Heart left ventricle (tissue), 16 donors: ENCODE results near the gene NOTUM. TPM values are rescaled to one million over a fixed set of nuclear protein-coding genes. Genes with fewer than 3 reads are reported as not detected.
A peak's percentile ranks its signal among the peaks of the same experiment; 100 is the strongest.

Source experiments
- ATAC-seq, 4 donors: fragments of 200-7000 bp; cut with Tn5 transposase; one replicate each; pipeline ENCODE4 v1.9.1; 2020 to 2022; ENCODE audit warnings: moderate library complexity in 4 of 4, mild to moderate bottlenecking in 3 of 4, moderate number of reproducible peaks in 1 of 4
- DNase-seq, 5 donors: peaks; one replicate each; pipeline ENCODE4 v3.0.0-alpha.2; 2020
- H3K27ac ChIP-seq, 12 donors: fragments of 200-600 bp; sonication (generic) in 4 of 12; one replicate each; pipeline versions ENCODE4 v1.5.0 to v1.8.0; 2016 to 2022; ENCODE audit warnings: mild to moderate bottlenecking in 2 of 12
- H3K27me3 ChIP-seq, 9 donors: fragments of 200-600 bp; sonication (generic) in 2 of 9; one replicate each; pipeline versions ENCODE4 v1.5.1 to v1.8.0; 2016 to 2022; ENCODE audit warnings: mild to moderate bottlenecking in 3 of 9
- H3K36me3 ChIP-seq, 9 donors: fragments of 200-600 bp; sonication (generic) in 2 of 9; one replicate each; pipeline versions ENCODE4 v1.5.0 to v1.8.0; 2018 to 2022; ENCODE audit warnings: mild to moderate bottlenecking in 2 of 9
- H3K4me1 ChIP-seq, 12 donors: fragments of 200-600 bp; sonication (generic) in 4 of 12; one replicate each; pipeline versions ENCODE4 v1.5.0 to v1.8.0; 2016 to 2022; ENCODE audit warnings: mild to moderate bottlenecking in 3 of 12
- H3K4me3 ChIP-seq, 12 donors: fragments of 200-600 bp; sonication (generic) in 4 of 12; one replicate each; pipeline versions ENCODE4 v1.5.0 to v1.8.0; 2017 to 2022; ENCODE audit warnings: mild to moderate bottlenecking in 9 of 12, moderate library complexity in 4 of 12
- H3K9me3 ChIP-seq, 12 donors: fragments of 200-600 bp; sonication (generic) in 4 of 12; one replicate each; pipeline versions ENCODE4 v1.5.0 to v1.8.0; 2016 to 2022; ENCODE audit warnings: mild to moderate bottlenecking in 1 of 12
- POLR2A ChIP-seq, 2 donors: fragments of 450-650 bp; IDR thresholded peaks; one replicate each; pipeline ENCODE4 v1.6.1; 2017; ENCODE audit warnings: antibody characterized with exemption in 2 of 2, mild to moderate bottlenecking in 2 of 2, moderate library complexity in 2 of 2
- WGBS, 4 donors: extraction: QIAGEN DNeasy Blood & Tissue Kit in 2 of 4; methylation state at CpG; one replicate each; pipeline versions ENCODE4 v1.1.5 to v1.1.7; 2013 to 2018; 5-methylcytosine and 5-hydroxymethylcytosine counted together
- intact Hi-C, 10 donors: fragments of 100-400 bp; cut with DNase I; formaldehyde crosslinking; loops; one replicate each; pipeline versions ENCODE4 v1.11.1 to v1.14.2; 2022
- polyA plus RNA-seq, 2 donors: library from polyadenylated mRNA; stranded (reverse); fragments of 200-250 nt; gene quantifications; one replicate each; pipeline ENCODE4 v1.2.3, GENCODE V29; 2013
- total RNA-seq, 9 donors: library from RNA; depleted of rRNA in 2 of 9; stranded (reverse); fragments of >200 nt in 2 of 9; fragmentation: NEBNext Ultra II Directional in 3 of 9; extraction: Animal tissue kit (Norgen Biotek cat#: 25700) in 3 of 9; gene quantifications; one replicate each; pipeline versions ENCODE4 v1.1.0 to v1.2.4, GENCODE V29; 2016 to 2023
- TF ChIP-seq, protein P1 (sequence below), 12 donors: fragments of 200-600 bp; sonication (generic) in 4 of 12; IDR thresholded peaks; one replicate each; pipeline versions ENCODE4 v1.5.0 to v1.8.0; 2018 to 2022; ENCODE audit warnings: antibody characterized with exemption in 12 of 12, mild to moderate bottlenecking in 5 of 12
- donor health status: ischemic (EF 13 %, LVEDD 7.1; RV severe dilation, severe dysfunction).
- donor health status: healthy with polysubstance abuse.
- donor health status: DM: no; HTN: yes; CAD: no.
- donor health status: DM: no; HTN: no; CAD: no.
- donor health status: ischemic (EF 25% LVEDD 6.9; RV normal size, moderate dysfunction).
- donor health status: ischemic (EF 25% LVEDD 5.7; RV mildly dilated, moderate dysfunction).
- donor health status: healthy.
- donor health status: DM: yes; HTN: yes; CAD: no.
- donor health status: ischemic (EF 35%, LVEDD 5.7; RV mildly dilated, moderate dysfunction).
- donor health status: nonischemic (EF 11% LVEDD 7.7; RV severe dilation, severe dysfunction).
- donor health status: DM: yes; HTN: yes; CAD: no.
- donor health status: PGD.
- donor health status: ischemic (EF 29% LVEDD 5.4; RV normal size, mild dysfunction).
- donor health status: nonischemic (EF 23%, LVEDD 6.1; RV moderate dilation, normal function).

NOTUM gene
- total and polyA plus RNA-seq, 11 donors = 0.25 to 1.6 (median 0.56) TPM; not detected in 3

DNA sequence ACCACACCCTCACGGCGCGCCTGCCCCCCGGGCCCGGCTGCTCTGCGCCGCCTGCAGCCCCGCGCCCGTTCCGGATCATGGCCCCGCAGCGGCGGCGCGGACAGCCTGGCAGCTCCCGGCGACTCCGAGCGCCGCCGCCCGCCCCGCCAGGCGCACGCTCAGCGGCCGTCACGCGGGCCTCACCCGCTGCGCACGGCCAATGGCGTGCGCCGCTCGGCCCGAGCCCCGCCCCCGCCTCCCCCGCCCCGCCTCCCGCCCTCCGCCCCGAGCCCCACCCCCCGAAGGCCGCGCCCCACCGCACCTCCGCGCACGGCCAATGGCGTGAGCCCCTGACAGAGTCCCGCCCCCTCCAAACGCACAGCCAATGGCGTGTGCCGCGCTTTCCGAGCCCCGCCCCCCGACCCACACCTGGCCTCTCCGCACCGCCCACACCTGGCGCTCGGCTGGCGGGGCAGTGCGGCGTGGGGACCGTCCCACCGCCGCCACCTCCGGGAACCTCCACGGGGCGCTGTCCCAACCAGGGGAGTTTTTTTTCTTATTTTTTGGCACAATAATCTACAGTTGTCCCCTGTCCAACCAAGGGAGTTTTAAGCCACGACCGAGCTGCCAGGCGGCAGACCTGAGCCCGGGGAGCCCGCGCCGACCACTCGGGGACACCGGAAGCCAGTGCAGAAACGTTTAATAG lies 49.6 kb downstream of the NOTUM start, which contains the start of gene PCYT2:
Gene PCYT2, minus strand, starts transcription at position 123 of the 685 bp plus-strand sequence. Its CDS starts 44 bp downstream, at position 79.
- Histone ChIP-seq H3K4me3 (peak within 1 kb of the TSS; percentile 63 to 98 (median 80)), H3K27ac (peak within 1 kb of the TSS in 10 of 12 donors; percentile 17 to 83 (median 50)), H3K36me3 (peaks cover 0 to 65% (median 38%) of the 10 kb centered on the region in 9 donors), H3K9me3 (no peaks in the 10 kb centered on the region), H3K4me1 (peaks cover 5 to 32% (median 18%) of the 10 kb centered on the region in 12 donors), H3K27me3 (no peaks in the 10 kb centered on the region)
- intact Hi-C loops = loop anchor here in 1 of 10 donors (1.0 kb wide), 1 partner anchor 20 kb away; the partner anchor contains the start of genes ALYREF and ANAPC11
- peak; percentile 91 to 95 (median 94) for ATAC-seq
- WGBS, 4 donors = 2 to 8% (median 5%) methylated on average over 29 to 84 of the region's 84 CpGs
- TF ChIP-seq, protein P1, sequence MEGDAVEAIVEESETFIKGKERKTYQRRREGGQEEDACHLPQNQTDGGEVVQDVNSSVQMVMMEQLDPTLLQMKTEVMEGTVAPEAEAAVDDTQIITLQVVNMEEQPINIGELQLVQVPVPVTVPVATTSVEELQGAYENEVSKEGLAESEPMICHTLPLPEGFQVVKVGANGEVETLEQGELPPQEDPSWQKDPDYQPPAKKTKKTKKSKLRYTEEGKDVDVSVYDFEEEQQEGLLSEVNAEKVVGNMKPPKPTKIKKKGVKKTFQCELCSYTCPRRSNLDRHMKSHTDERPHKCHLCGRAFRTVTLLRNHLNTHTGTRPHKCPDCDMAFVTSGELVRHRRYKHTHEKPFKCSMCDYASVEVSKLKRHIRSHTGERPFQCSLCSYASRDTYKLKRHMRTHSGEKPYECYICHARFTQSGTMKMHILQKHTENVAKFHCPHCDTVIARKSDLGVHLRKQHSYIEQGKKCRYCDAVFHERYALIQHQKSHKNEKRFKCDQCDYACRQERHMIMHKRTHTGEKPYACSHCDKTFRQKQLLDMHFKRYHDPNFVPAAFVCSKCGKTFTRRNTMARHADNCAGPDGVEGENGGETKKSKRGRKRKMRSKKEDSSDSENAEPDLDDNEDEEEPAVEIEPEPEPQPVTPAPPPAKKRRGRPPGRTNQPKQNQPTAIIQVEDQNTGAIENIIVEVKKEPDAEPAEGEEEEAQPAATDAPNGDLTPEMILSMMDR (IDR thresholded peaks at IDR 0.05) = peak in 1 of 12 donors; percentile 23
- no peak for TF ChIP-seq POLR2A (IDR thresholded peaks at IDR 0.05)
- DNase-seq = peak; percentile 92 to 96 (median 93)

DNA sequence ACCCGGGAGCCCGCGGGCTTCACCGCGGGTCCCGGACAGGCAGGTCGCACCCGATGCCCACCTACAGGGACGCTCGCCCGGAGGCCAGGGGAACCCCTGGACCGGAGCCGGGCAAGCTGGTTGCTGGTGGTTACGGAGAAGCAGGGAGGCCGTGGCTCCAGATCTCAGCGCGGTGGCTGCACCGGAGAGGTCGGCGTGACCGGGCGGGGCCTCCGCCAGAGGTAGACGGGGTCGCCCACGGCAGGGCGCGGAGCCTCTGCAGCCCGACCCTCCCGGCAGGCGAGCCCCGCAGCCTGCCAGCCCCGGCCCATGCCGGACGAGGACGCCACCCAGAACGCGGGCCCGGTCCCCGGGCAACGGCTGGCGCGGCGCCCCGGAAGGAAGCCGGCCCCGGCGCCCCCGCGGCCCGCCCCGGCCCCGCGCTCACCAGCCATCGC lies 50.1 kb downstream of the NOTUM start:
- TF ChIP-seq, protein P1 (IDR thresholded peaks at IDR 0.05) = no peak
- no peak for TF ChIP-seq POLR2A (IDR thresholded peaks at IDR 0.05)
- Histone ChIP-seq H3K27me3 (no peaks in the 10 kb centered on the region), H3K4me3 (peak overlapping the region; percentile 63 to 98 (median 80)), H3K9me3 (no peaks in the 10 kb centered on the region), H3K4me1 (peaks cover 5 to 29% (median 15%) of the 10 kb centered on the region in 12 donors), H3K27ac (peak overlapping the region in 10 of 12 donors; percentile 17 to 81 (median 50)), H3K36me3 (peaks cover 0 to 67% (median 38%) of the 10 kb centered on the region in 9 donors)
- WGBS, 4 donors = 0 to 1% (median 1%) methylated on average over 22 to 55 of the region's 55 CpGs; no CpG with 5 or more reads in 1 of the 4 donors
- intact Hi-C loops = loop anchor here in 1 of 10 donors (1.0 kb wide), 1 partner anchor 20 kb away; the partner anchor contains the start of genes ALYREF and ANAPC11
- DNase-seq (no peak), ATAC-seq (no peak)

DNA sequence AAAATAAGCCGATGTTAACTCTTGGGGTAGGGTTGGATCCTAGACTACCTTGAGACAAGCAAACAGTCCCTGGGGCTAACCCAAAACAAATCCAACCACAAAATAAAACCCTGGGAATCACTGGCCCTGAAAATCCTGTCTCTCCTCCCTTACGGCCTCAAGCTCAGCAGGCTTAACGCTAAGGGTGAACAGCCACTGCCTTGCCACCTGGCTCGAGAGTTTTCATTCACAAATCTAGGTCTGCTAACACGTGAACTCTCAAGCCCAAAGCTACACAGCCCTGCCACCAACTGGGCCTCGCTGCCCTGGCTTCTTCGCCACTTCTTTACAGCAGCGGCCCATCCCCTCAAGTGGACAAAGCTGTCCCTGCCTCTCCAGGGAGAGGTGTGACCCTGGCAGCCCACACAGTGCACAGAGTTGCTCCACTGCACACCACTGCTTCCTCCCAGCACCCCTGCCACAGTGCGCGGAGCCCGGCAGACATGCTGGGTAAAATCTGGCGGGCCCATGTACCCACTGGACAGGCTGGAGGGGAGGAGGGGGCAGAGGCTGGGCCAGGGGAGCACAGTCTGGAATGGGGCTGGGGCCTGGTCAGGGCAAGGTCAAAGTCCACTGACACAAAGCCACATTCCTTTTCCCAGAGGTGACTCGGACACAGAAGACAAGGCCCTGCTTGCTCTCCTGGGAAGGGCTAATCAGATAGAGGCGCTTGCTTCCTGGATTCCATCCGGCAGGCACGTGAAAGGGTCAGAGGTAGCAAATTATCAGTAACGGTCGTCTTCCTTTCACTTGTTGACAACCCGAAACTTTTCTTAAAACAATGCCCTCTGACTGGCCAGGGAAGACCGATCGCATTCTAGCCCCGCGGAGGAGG lies 50.8 kb downstream of the NOTUM start:
- Histone ChIP-seq H3K4me1 (peaks cover 5 to 25% (median 14%) of the 10 kb centered on the region in 12 donors), H3K27me3 (no peaks in the 10 kb centered on the region), H3K36me3 (peaks cover 0 to 62% (median 32%) of the 10 kb centered on the region in 9 donors), H3K9me3 (no peaks in the 10 kb centered on the region), H3K4me3 (peak overlapping the region; percentile 63 to 98 (median 80)), H3K27ac (peak overlapping the region in 10 of 12 donors; percentile 17 to 81 (median 50))
- ATAC-seq (peak in 2 of 4 donors; percentile 2), DNase-seq (no peak)
- 32 to 40% (median 34%) methylated on average over 19 to 23 of the region's 23 CpGs for WGBS, 4 donors
- TF ChIP-seq POLR2A (IDR thresholded peaks at IDR 0.05) = no peak
- TF ChIP-seq, protein P1 (IDR thresholded peaks at IDR 0.05) = no peak
- intact Hi-C loops = no loop called here
